ENCODE data around the gene NOC3L.

DNA sequence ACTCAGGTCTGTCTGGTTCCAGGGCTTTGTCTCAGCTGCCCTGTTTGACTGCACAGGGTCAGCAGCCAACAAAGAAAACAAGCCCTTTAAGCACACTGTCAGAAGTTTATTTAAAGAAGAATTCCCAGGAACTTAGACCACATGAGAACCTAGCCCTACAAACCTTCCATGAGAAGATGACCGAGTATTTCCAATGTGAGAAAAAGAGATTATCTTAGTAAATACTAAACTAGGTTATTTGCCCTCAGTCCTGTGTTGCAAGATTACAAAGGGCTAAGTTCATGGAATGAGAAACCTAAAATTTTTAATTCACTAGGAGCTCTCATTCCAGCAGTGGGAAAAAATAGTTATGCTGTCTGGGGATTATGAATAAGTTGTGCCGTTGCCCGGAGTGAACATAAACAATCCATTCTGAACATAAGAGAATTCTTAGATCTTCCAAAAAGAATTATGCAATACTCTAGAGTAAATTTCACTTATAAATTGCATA lies 46.7 kb downstream of the NOC3L start:
- TF ChIP-seq, protein P1, sequence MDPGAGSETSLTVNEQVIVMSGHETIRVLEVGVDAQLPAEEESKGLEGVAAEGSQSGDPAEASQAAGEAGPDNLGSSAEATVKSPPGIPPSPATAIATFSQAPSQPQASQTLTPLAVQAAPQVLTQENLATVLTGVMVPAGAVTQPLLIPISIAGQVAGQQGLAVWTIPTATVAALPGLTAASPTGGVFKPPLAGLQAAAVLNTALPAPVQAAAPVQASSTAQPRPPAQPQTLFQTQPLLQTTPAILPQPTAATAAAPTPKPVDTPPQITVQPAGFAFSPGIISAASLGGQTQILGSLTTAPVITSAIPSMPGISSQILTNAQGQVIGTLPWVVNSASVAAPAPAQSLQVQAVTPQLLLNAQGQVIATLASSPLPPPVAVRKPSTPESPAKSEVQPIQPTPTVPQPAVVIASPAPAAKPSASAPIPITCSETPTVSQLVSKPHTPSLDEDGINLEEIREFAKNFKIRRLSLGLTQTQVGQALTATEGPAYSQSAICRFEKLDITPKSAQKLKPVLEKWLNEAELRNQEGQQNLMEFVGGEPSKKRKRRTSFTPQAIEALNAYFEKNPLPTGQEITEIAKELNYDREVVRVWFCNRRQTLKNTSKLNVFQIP (CRISPR knock-in tag; IDR thresholded peaks at IDR 0.05; ENCODE audit: borderline replicate concordance, low read depth), result no peak
- no peak for TF ChIP-seq CSDC2 (CRISPR knock-in tag; IDR thresholded peaks at IDR 0.05)
- TF ChIP-seq, protein P2, sequence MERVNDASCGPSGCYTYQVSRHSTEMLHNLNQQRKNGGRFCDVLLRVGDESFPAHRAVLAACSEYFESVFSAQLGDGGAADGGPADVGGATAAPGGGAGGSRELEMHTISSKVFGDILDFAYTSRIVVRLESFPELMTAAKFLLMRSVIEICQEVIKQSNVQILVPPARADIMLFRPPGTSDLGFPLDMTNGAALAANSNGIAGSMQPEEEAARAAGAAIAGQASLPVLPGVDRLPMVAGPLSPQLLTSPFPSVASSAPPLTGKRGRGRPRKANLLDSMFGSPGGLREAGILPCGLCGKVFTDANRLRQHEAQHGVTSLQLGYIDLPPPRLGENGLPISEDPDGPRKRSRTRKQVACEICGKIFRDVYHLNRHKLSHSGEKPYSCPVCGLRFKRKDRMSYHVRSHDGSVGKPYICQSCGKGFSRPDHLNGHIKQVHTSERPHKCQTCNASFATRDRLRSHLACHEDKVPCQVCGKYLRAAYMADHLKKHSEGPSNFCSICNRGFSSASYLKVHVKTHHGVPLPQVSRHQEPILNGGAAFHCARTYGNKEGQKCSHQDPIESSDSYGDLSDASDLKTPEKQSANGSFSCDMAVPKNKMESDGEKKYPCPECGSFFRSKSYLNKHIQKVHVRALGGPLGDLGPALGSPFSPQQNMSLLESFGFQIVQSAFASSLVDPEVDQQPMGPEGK (CRISPR knock-in tag; IDR thresholded peaks at IDR 0.05; ENCODE audit: borderline replicate concordance), result no peak
- TF ChIP-seq ISL1 (CRISPR knock-in tag; IDR thresholded peaks at IDR 0.05), result no peak
- no peak for TF ChIP-seq ESRRG (CRISPR knock-in tag; IDR thresholded peaks at IDR 0.05)
- no peak for TF ChIP-seq ZFP3 (CRISPR knock-in tag; IDR thresholded peaks at IDR 0.05)
- no peak for TF ChIP-seq TCF4 (CRISPR knock-in tag; IDR thresholded peaks at IDR 0.05; ENCODE audit: borderline replicate concordance)
- TF ChIP-seq, protein P3, sequence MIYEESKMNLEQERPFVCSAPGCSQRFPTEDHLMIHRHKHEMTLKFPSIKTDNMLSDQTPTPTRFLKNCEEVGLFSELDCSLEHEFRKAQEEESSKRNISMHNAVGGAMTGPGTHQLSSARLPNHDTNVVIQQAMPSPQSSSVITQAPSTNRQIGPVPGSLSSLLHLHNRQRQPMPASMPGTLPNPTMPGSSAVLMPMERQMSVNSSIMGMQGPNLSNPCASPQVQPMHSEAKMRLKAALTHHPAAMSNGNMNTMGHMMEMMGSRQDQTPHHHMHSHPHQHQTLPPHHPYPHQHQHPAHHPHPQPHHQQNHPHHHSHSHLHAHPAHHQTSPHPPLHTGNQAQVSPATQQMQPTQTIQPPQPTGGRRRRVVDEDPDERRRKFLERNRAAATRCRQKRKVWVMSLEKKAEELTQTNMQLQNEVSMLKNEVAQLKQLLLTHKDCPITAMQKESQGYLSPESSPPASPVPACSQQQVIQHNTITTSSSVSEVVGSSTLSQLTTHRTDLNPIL (CRISPR knock-in tag; IDR thresholded peaks at IDR 0.05; ENCODE audit: low read depth), result no peak
- no peak for TF ChIP-seq ZNF565 (CRISPR knock-in tag; conservative IDR thresholded peaks at IDR 0.05; ENCODE audit: low read depth)
- TF ChIP-seq ZFP30 (CRISPR knock-in tag; IDR thresholded peaks at IDR 0.05), result no peak
- no peak for TF ChIP-seq ARNTL (CRISPR knock-in tag; IDR thresholded peaks at IDR 0.05; ENCODE audit: borderline replicate concordance, low read depth)

All from SK-N-SH treated with all-trans-retinoic acid at 6 μM for 48 hours (cell line).